Loucy (cell line): Measurements from ENCODE around the gene CTIF.

Experiments used
- CTCF ChIP-seq: fragments of 200-600 bp; sonication (generic); conservative IDR thresholded peaks from 2 replicates; pipeline ENCODE4 v1.5.1; 2014; ENCODE audit warnings: mild to moderate bottlenecking, antibody characterized with exemption, low read length
- EZH2phosphoT487 ChIP-seq: fragments of 200-600 bp; IDR thresholded peaks from 2 replicates; pipeline ENCODE4 v1.6.1; 2018; ENCODE audit warnings: antibody characterized with exemption, mild to moderate bottlenecking, moderate library complexity, borderline replicate concordance

DNA sequence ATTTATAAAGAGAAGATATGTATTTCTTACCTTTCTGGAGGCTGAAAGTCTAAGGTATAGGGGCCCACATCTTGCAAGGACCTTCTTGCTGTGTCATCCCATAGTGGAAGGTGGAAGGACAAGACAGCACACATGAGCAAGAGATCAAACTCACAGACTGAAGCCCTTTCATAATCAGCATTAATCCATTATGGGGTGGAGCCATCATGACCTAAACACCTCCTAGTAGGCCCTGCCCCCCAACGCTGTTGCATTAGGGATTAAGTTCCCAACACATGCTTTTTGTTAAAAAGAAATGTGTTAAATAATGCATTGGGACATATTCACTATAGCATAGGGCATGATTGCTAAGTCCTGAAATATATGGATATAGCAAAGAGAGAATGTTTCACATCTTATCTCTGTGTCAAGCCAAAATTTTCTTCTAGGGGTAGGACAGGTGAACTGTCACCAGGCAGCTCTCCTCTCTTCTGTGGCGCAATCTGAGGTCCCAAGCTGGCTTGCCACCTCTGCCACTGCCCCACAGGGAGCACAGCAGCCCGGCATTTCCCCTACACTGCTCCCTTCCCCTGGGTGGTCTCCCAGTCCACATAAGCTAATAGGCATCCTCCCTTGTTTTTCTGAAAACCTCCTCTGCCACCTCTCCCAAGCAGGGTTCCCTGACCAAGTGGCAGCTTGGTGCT lies 8.3 kb upstream of the CTIF start:
- no peak for TF ChIP-seq CTCF
- TF ChIP-seq EZH2phosphoT487, result no peak
